Measurements from ENCODE around the gene L3MBTL4. TPM values are rescaled to one million over a fixed set of nuclear protein-coding genes. Genes with fewer than 3 reads are reported as not detected.

The L3MBTL4 gene
- total and polyA plus RNA-seq, 9 of the 15 experiments (the other 6 are each of a cell fraction or from before 2014, with no cell fraction given) = not detected

GRCh38 chr18:6207941-6208340 is 206.8 kb downstream of the L3MBTL4 start:
- no peak for FAIRE-seq
- no peak for DNase-seq (ENCODE audit: extremely low read depth in 1 of 4, low spot score in 3 of 4)
- BruUV-seq (replicated peaks) = no TSS peak
- Histone ChIP-seq H4K20me1 (replicated peaks; ENCODE audit: control insufficient read depth, insufficient read depth, low read length) (no peaks in the 10 kb centered on the region), H3K27me3 (ENCODE audit: control insufficient read depth in 2 of 2, insufficient read depth in 2 of 2, low read length in 2 of 2) (no peaks in the 10 kb centered on the region), H3K9ac (ENCODE audit: insufficient read depth in 1 of 2, low read depth in 2 of 2, low read length in 2 of 2) (no peak overlapping the region), H3K4me2 (ENCODE audit: insufficient read depth, low read length) (no peak overlapping the region), H3K27ac (ENCODE audit: extremely low read depth, low read depth, low read length) (no peak overlapping the region), H3K9me3 (replicated peaks; ENCODE audit: control insufficient read depth, insufficient read depth, low read depth, low read length) (peaks cover 3% of the 10 kb centered on the region; the same call in 1 of the 2 replicates), H3K36me3 (ENCODE audit: control insufficient read depth, insufficient read depth, low read length) (no peaks in the 10 kb centered on the region), H3K9me1 (ENCODE audit: control insufficient read depth, insufficient read depth, low read length) (no peaks in the 10 kb centered on the region), H3K4me3 (no peak overlapping the region), H2AFZ (ENCODE audit: low read depth, low read length) (no peak overlapping the region), H3K79me2 (ENCODE audit: control insufficient read depth, insufficient read depth, low read length) (no peaks in the 10 kb centered on the region), H3K4me1 (replicated peaks in 1 of 2; ENCODE audit: control insufficient read depth in 2 of 2, insufficient read depth in 2 of 2, low read length in 2 of 2) (no peaks in the 10 kb centered on the region)
- ATAC-seq = no peak
- CTCF ChIA-PET (ENCODE audit: low intra/inter-chr PET ratio) = no interaction called here
- POLR2A ChIA-PET = no interaction called here
- 5% methylated on average over 3 of the region's 3 CpGs for WGBS (ENCODE audit: insufficient coverage, low coverage, missing lambda C conversion rate)
- intact Hi-C loops (cut with micrococcal nuclease) (no loop called here), in situ Hi-C loops (cut with MboI) (no loop called here)
- TF ChIP-seq CTCF (IDR thresholded peaks at IDR 0.05 in 2 of 3, conservative IDR thresholded peaks at IDR 0.05 in 1 of 3; ENCODE audit: insufficient read depth in 2 of 3, low read depth in 1 of 3, low read length in 3 of 3) (no peak), SMAD4 (CRISPR knock-in tag; conservative IDR thresholded peaks at IDR 0.05) (no peak), HOXB6 (CRISPR knock-in tag; IDR thresholded peaks at IDR 0.05; ENCODE audit: borderline replicate concordance) (no peak), ZNF212 (CRISPR knock-in tag; IDR thresholded peaks at IDR 0.05) (no peak), ZNF518B (CRISPR knock-in tag; IDR thresholded peaks at IDR 0.05) (no peak), E2F8 (IDR thresholded peaks at IDR 0.05; ENCODE audit: low read depth, partially characterized antibody) (no peak), HIVEP1 (CRISPR knock-in tag; IDR thresholded peaks at IDR 0.05) (no peak), CSDE1 (IDR thresholded peaks at IDR 0.05) (no peak), TAF15 (IDR thresholded peaks at IDR 0.05; ENCODE audit: low read depth, low read length) (no peak), ZNF143 (CRISPR knock-in tag; IDR thresholded peaks at IDR 0.05) (no peak), ILK (tag; IDR thresholded peaks at IDR 0.05; ENCODE audit: borderline replicate concordance, low read depth) (no peak), HLTF (IDR thresholded peaks at IDR 0.05) (no peak), POLR2B (IDR thresholded peaks at IDR 0.05; ENCODE audit: low read depth, partially characterized antibody) (no peak), ZNF184 (CRISPR knock-in tag; IDR thresholded peaks at IDR 0.05) (no peak), ZNF316 (IDR thresholded peaks at IDR 0.05) (no peak)

Data from K562 (cell line).